ENCODE measurements around the gene ERBB4.
"Not testable (repeated sequence)": the region's sequence is repeated elsewhere in the genome, so short reads cannot be mapped to it uniquely, and the experiment has no call there.

ERBB4 gene

GRCh38 chr2:212299943-212300342 is 238.7 kb downstream of the ERBB4 start:
- no peak for DNase-seq

DNA sequence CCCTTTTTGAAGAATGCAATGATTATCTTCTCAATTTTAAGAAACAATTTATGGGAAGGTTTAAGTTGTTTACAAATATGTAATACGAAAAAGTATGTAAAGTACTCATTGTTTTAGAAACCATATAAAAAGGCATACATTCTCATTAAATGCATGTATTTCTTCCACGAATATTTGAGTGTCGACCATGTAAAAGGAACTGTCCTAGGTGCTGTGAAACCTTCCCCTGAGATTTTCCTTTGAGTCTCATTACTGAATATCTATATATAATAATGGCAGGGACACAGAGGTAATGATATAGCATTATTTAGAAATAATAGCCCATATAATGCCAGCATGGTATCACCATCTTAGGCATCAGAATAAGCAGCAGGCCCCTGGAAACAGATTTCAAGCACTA is 239.3 kb downstream of the ERBB4 start:
- no peak for DNase-seq

DNA sequence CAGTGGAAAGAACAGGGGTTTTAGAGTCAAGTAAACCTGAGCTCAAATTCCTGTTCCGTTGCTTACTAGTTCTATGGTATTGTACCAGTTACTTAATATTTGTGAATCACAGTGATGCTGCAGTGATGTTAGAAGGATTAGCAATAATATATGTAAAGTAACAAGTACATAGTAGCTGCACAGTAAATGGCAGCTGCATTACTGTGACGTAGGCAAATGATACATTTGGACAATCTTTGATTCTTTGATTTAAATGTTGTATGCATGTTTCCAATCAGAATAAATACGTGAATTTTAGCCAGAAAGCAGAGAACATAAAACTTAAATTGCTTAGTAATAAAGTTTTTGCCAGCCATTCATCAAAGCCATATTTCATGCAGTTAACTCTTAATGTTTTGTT is 243.0 kb downstream of the ERBB4 start:
- DNase-seq: no peak

- DNase-seq: no peak
Observed at GRCh38 chr2:212294816-212295215, 243.8 kb downstream of the ERBB4 start.

DNA sequence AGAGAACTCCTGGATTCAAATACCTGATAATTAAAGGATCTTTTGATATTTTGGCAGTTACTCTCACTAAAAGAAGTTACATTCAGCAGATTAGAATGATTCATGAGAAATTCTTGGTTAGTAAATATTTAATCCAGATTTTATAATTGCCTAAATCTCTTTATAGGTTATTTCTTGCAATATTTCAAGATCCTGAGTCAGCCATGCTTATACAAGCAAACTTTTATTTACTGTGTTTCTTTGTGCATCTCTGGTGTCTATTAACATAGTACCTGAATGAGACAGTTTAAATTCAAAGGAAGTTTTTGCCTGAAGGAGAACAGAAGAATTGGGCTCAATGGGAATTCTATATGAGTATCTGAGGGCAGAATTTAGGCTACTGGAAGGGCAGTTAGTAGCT is 249.3 kb downstream of the ERBB4 start:
- DNase-seq: no peak

DNA sequence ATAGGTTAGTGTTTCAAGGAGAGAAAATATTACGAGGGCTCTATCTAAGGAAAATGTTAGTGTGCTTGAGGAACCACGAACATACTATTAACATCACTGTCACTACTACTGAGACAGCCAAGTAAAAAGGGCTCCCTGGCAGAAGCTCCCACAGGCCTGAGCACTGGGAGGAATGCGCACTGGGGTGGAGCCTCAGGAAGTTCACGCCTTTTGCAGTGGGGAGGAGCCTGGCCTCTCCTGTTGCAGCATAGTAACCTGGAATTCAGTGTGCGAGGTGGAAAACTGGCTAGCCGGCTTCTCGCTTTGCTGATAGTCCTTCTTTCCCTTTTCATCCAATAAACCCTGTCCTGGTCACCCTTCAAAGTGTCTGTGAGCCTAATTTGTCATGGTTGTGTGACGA is 250.3 kb downstream of the ERBB4 start:
- no peak for DNase-seq

- no peak for DNase-seq
Observed at GRCh38 chr2:212284166-212284565, 254.4 kb downstream of the ERBB4 start.

GRCh38 chr2:212282671-212283261 is 255.8 kb downstream of the ERBB4 start:
- DNase-seq: peak in 1 of 58 donors; percentile 12

DNA sequence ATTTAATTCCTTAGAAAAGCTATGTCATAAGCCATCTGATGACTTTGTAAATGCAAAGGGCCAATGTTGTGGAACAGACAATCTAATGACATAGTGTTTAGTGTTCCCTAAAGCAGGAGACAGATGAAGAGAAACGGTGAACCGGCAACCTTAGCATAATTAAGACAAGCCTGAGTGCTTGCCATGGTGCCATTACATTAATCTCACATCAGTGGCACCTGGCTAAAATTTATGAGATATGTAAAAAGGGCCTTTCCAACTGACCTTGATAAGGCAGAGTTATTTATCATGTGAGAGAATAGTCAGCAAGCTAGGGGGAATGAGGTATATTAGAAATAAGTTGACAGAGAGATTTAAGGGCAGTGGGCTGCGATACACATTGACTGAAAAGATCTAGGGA is 261.8 kb downstream of the ERBB4 start:
- no peak for DNase-seq

GRCh38 chr2:212274215-212274614 is 264.4 kb downstream of the ERBB4 start:
- no peak for DNase-seq

DNA sequence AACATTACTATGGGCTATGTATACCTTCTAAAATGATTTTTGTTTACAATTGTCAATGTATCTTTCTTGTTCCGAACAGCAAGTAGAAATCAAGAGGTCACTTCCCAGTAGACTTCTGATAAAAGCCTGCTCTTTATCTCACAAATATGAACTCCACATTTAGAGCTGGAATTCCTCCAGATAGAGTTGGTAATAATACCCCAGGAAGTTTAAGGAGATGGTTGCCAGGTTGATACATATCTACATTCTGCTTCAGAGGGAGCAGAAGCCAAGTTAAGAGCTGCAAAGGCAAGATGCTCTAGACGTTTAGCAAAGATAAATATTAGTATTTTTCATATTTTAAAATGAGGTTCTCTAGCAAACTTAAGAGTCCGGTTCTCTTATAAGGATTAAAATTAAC is 267.0 kb downstream of the ERBB4 start:
- no peak for DNase-seq

GRCh38 chr2:212269005-212269404 is 269.6 kb downstream of the ERBB4 start:
- no peak for DNase-seq

DNA sequence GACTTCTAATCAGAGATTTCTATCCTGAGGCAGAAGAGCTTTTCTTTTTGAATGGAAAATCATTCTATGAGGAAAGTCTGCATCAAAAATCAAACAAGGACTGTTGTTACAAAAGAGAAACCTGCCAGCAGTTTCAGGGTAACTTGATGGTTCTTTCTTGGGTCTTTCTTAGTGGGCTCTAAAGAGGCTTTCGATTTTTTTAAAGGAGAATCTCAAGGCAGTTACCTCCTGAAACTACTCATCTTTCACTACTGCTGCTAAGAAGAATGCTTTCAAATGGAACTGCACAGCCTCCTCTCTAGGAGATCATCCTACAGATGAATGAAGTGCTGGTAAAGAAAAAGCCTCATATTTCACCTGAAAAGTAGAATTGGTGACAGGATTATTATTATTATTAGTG is 272.3 kb downstream of the ERBB4 start:
- DNase-seq: no peak

- no peak for DNase-seq
Observed at GRCh38 chr2:212265777-212266176, 272.8 kb downstream of the ERBB4 start.

- DNase-seq: peak in 8 of 58 donors; percentile 1 to 37 (median 6)
Observed at GRCh38 chr2:212264187-212264586, 274.4 kb downstream of the ERBB4 start.

DNA sequence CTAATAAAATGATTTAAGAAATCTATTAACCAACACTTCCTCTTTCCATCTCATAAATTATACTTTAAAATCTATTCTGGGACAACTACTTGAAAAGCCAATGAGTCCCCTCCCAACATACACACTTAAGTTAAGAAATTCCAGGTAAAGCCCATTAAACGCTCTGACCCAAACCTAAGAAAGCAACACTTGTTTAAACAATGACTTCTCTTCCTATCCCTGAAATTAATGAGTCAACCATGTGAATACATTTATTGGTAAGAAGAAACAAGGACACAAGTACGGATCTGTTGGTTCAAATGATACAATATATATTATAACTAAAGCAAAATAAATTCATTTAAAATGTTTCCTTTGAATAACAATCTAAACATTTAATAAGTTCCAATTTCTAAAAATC is 279.4 kb downstream of the ERBB4 start:
- DNase-seq: no peak

DNA sequence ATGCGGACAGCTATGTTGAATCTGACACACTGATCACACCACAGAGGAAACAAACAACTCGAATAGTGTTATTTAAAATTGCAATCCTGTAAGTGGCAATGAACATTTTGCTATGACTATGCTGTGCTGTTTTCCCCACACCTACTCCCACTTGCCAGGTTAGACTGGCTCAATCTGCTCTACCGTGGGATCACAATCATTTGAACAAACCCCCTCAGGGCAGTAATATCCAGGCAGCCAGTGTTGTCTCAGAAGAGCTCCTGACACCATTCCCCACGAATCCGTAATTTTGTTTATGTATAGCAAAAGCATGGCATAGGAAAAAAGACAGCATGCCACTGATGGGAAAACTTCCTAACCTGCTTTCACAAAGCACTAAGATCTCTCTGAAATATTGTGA is 284.3 kb downstream of the ERBB4 start:
- no peak for DNase-seq

DNA sequence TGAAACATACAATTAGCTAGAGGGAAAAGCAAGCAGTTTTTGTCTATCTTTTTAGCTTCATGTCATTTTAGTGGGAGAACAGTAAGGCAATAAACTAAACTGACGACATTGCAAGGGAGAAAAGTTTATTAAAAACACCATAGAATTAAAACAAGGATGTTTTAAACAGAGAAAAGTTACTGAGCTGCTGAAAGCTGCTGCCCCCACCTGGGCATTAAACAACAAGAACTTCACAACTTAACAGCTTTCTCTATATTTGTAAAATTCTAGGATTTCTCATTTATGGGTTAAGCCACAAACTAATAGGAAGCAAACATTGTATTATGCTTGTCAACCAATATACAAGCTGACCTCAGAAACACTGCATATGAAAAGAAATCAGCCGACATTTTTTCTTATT is 289.2 kb downstream of the ERBB4 start:
- no peak for DNase-seq

DNA sequence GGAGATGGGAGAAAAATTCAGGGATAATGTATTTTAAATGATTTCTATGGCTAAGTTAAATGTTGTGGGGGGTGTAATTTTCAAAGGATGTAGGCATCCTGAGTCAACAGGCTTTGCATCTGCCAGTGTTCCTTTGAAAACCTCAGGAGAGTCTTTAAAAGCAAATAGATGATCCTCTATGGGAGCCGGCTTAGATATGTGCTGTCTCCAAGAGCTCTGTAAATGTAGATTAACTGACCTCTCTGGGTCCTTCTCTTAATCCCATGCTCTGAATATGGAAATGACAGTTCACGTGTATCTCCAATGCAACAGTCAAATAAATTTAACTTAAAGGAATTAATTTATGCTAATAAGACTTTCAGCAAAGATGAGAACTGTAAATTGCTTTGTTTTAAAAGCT is 292.7 kb downstream of the ERBB4 start:
- no peak for DNase-seq

DNA sequence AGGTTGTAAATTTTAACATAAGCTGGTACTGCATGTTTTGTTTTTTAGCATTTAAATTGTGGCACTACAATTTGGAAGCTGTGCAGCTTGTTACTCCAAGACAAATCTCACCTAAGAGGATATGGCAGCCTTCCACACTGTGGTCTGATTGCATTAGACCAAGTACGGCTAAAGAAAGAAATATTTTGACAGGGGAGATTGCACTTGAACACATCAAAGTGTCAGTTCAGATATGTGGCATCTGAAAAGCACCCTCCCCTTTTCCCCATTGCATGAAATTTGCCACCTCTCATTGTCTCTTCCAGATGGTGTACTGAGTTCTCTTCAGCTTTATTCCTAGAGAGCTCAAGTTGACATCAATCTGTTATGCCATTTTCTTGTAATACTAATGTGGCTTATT is 295.9 kb downstream of the ERBB4 start:
- no peak for DNase-seq

DNA sequence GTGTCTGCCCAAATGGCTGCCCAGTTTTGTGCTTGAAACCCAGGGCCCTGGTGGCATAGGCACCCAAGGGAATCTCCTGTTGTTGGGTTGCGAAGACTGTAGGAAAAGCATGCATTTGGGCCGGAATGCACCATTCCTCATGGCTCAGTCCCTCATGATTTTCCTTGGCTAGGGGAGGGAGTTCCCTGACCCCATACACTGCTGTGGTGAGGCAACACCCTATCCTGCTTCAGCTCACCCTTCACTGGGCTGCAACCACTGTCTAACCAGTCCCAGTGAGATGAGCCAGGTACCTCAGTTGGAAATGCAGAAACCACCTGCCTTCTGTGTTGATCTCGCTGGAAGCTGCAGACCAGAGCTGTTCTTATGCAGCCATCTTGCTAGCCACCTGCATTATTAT is 300.4 kb downstream of the ERBB4 start:
- not testable (repeated sequence) for DNase-seq

DNA sequence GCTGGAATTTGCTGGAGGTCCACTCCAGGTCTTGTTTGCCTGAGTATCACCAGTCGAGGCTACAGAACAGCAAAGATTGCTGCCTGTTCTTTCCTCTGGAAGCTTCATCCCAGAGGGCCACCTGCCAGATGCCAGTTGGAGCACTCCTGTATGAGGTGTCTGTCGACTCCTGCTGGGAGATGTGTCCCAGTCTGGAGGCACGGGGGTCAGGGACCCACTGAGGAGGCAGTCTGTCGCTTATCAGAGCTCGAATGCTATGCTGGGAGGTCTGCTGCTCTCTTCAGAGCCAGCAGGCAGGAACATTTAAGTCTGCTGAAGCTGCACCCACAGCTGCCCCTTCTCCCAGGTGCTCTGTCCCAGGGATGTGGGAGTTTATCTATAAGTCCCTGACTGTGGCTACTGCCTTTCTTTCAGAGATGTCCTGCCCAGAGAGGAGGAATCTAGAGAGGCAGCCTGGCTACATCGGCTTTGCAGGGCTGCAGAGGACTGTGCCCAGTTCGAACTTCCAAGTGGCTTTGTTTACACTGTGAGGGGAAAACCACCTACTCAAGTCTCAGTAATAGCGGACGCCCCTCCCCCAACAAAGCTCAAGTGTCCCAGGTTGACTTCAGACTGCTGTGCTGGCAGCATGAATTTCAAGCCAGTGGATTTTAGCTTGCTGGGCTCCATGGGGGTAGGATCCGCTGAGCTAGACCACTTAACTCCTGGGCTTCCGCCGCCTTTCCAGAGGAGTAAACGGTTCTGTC is 301.1 kb downstream of the ERBB4 start:
- DNase-seq: no peak

DNA sequence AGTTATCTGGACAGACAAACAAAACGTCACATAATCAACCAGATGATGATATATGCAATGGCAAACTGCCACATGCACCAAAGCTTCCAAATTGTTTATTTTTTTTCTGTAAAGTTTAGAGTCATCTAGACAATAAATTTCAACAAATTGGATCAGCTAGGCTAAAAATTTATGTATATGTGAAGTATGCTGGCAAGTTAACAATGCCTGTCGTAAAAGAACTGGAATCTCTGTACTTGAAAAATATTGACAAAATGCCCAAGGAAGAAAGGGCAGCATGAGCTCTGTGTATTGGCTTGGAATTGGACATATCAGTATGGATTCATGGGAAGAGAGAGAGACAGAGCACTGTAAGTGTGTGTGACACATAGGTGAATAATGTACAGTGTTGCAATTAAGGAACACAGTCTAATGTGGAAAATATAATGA is 309.8 kb downstream of the ERBB4 start:
- no peak for DNase-seq

All from anterior cingulate cortex (tissue), 58 donors.